Activated T-helper 1 cell treated with anti-CD3 and anti-CD28 coated beads, Interleukin-12 subunit alpha, Interleukin-12 subunit beta, Interleukin-2, Interleukin-4 antibody, amounts not matched to agents 30 ng/mL and 10 ng/mL and 1 ng/mL, durations not matched to agents 14 hours and 24 hours and 36 hours (primary cell): ENCODE measurements around the gene HNRNPM. TPM values are rescaled to one million over a fixed set of nuclear protein-coding genes. Genes with fewer than 3 reads are reported as not detected.
A peak's percentile ranks its signal among the peaks of the same experiment; 100 is the strongest.

Experiments
- DNase-seq: peaks from one replicate; pipeline ENCODE4 v3.0.0; 2021; ENCODE audit warnings: low spot score
- H3K27ac Mint-ChIP-seq: one replicate; pipeline ENCODE4 v1.8.0; 2021; ENCODE audit warnings: mild to moderate bottlenecking, mixed read lengths
- H3K27me3 Mint-ChIP-seq: one replicate; pipeline ENCODE4 v1.8.0; 2022; ENCODE audit warnings: mild to moderate bottlenecking, moderate library complexity, mixed read lengths; ENCODE audit not compliant: insufficient read depth
- H3K36me3 Mint-ChIP-seq: one replicate; pipeline ENCODE4 v1.8.0; 2021; ENCODE audit warnings: low read depth, mixed read lengths
- H3K4me1 Mint-ChIP-seq: one replicate; pipeline ENCODE4 v1.8.0; 2021; ENCODE audit warnings: low read depth, mixed read lengths
- H3K4me3 Mint-ChIP-seq: one replicate; pipeline ENCODE4 v1.8.0; 2021; ENCODE audit warnings: mild to moderate bottlenecking, moderate library complexity, mixed read lengths
- H3K9me3 Mint-ChIP-seq: one replicate; pipeline ENCODE4 v1.8.0; 2021; ENCODE audit warnings: mixed read lengths
- intact Hi-C: fragments of 100-400 bp; cut with micrococcal nuclease; formaldehyde crosslinking; loops from one replicate; pipeline ENCODE4 v1.15.1; 2024
- total RNA-seq: library from RNA; stranded (reverse); gene quantifications from 2 replicates; pipeline ENCODE4 v1.2.3, GENCODE V29; 2022

HNRNPM gene
- total RNA-seq, 1 donor from 2014 or later, result 323 TPM

- DNase-seq, result no peak
- Mint-ChIP-seq H3K4me1 (peaks cover 15% of the 10 kb centered on the region), H3K4me3 (no peak overlapping the region), H3K36me3 (peaks cover 2% of the 10 kb centered on the region), H3K27ac (no peak overlapping the region), H3K27me3 (no peaks in the 10 kb centered on the region), H3K9me3 (no peaks in the 10 kb centered on the region)
- intact Hi-C loops, result no loop called here
Observed at GRCh38 chr19:8501981-8502380, 57.2 kb downstream of the HNRNPM start.

- Mint-ChIP-seq H3K27me3 (no peaks in the 10 kb centered on the region), H3K27ac (no peak overlapping the region), H3K4me1 (peaks cover 15% of the 10 kb centered on the region), H3K4me3 (no peak overlapping the region), H3K9me3 (no peaks in the 10 kb centered on the region), H3K36me3 (peaks cover 6% of the 10 kb centered on the region)
- intact Hi-C loops, result no loop called here
- no peak for DNase-seq
Observed at GRCh38 chr19:8503510-8503909, 58.7 kb downstream of the HNRNPM start.

- H3K36me3 Mint-ChIP-seq, result peaks cover 6% of the 10 kb centered on the region
- no peak for DNase-seq
- H3K27ac Mint-ChIP-seq, result peak overlapping the region; percentile 34
- H3K9me3 Mint-ChIP-seq, result no peaks in the 10 kb centered on the region
- intact Hi-C loops, result no loop called here
- H3K4me1 Mint-ChIP-seq, result peaks cover 15% of the 10 kb centered on the region
- H3K4me3 Mint-ChIP-seq, result peak overlapping the region; percentile 49
- no peaks in the 10 kb centered on the region for H3K27me3 Mint-ChIP-seq
Observed at GRCh38 chr19:8504171-8504570, 59.4 kb downstream of the HNRNPM start.

GRCh38 chr19:8504919-8505318 is 60.1 kb downstream of the HNRNPM start:
- H3K9me3 Mint-ChIP-seq, result no peaks in the 10 kb centered on the region
- H3K4me3 Mint-ChIP-seq, result peak overlapping the region; percentile 68
- intact Hi-C loops, result loop anchor here (1.0 kb wide), 1 partner anchor 8 kb away; no protein-coding TSS in a partner anchor
- H3K27ac Mint-ChIP-seq, result no peak overlapping the region
- peaks cover 6% of the 10 kb centered on the region for H3K36me3 Mint-ChIP-seq
- peaks cover 15% of the 10 kb centered on the region for H3K4me1 Mint-ChIP-seq
- no peak for DNase-seq
- no peaks in the 10 kb centered on the region for H3K27me3 Mint-ChIP-seq

GRCh38 chr19:8505680-8506401 is 61.1 kb downstream of the HNRNPM start:
- H3K4me3 Mint-ChIP-seq, result peak overlapping the region; percentile 90
- intact Hi-C loops, result loop anchor here (1.0 kb wide), 3 partner anchors 7 to 152 kb away; partner anchors contain the start of gene MARCHF2
- peak; percentile 46 for DNase-seq
- no peaks in the 10 kb centered on the region for H3K27me3 Mint-ChIP-seq
- H3K36me3 Mint-ChIP-seq, result peaks cover 6% of the 10 kb centered on the region
- peak overlapping the region; percentile 31 for H3K27ac Mint-ChIP-seq
- H3K4me1 Mint-ChIP-seq, result peaks cover 9% of the 10 kb centered on the region
- no peaks in the 10 kb centered on the region for H3K9me3 Mint-ChIP-seq

GRCh38 chr19:8506402-8506957 is 61.7 kb downstream of the HNRNPM start:
- no peaks in the 10 kb centered on the region for H3K9me3 Mint-ChIP-seq
- H3K27me3 Mint-ChIP-seq, result no peaks in the 10 kb centered on the region
- intact Hi-C loops, result loop anchor here (1.0 kb wide), 2 partner anchors 93 to 152 kb away; partner anchors contain the start of gene MARCHF2
- no peak overlapping the region for H3K27ac Mint-ChIP-seq
- peaks cover 6% of the 10 kb centered on the region for H3K36me3 Mint-ChIP-seq
- DNase-seq, result no peak
- H3K4me3 Mint-ChIP-seq, result peak overlapping the region; percentile 56
- H3K4me1 Mint-ChIP-seq, result peaks cover 9% of the 10 kb centered on the region

- Mint-ChIP-seq H3K27ac (no peak overlapping the region), H3K9me3 (no peaks in the 10 kb centered on the region)
Observed at GRCh38 chr19:8510589-8511115, 65.9 kb downstream of the HNRNPM start.

GRCh38 chr19:8511573-8512101 is 66.9 kb downstream of the HNRNPM start:
- Mint-ChIP-seq H3K4me3 (no peak overlapping the region), H3K9me3 (no peaks in the 10 kb centered on the region), H3K27me3 (no peaks in the 10 kb centered on the region), H3K27ac (no peak overlapping the region), H3K36me3 (peaks cover 13% of the 10 kb centered on the region), H3K4me1 (peaks cover 33% of the 10 kb centered on the region)
- no peak for DNase-seq
- intact Hi-C loops, result loop anchor here (10.0 kb wide), 1 partner anchor 567 kb away; the partner anchor contains the start of gene TIMM44

More at GRCh38 chr19:8510589-8511115, 65.9 kb downstream of the HNRNPM start:
- Mint-ChIP-seq H3K36me3 (peaks cover 15% of the 10 kb centered on the region), H3K4me3 (no peak overlapping the region), H3K27me3 (no peaks in the 10 kb centered on the region), H3K4me1 (peaks cover 31% of the 10 kb centered on the region)
- intact Hi-C loops, result loop anchor here (10.0 kb wide), 1 partner anchor 566 kb away; the partner anchor contains the start of gene TIMM44
- DNase-seq, result no peak

GRCh38 chr19:8512115-8512967 is 67.6 kb downstream of the HNRNPM start:
- intact Hi-C loops, result loop anchor here (10.0 kb wide), 1 partner anchor 568 kb away; the partner anchor contains the start of gene TIMM44
- H3K27ac Mint-ChIP-seq, result peak overlapping the region; percentile 68
- H3K27me3 Mint-ChIP-seq, result no peaks in the 10 kb centered on the region

GRCh38 chr19:8513036-8513686 is 68.4 kb downstream of the HNRNPM start:
- no peak for DNase-seq
- peak overlapping the region; percentile 98 for H3K27ac Mint-ChIP-seq
- no peaks in the 10 kb centered on the region for H3K9me3 Mint-ChIP-seq
- H3K36me3 Mint-ChIP-seq, result peaks cover 10% of the 10 kb centered on the region
- peaks cover 45% of the 10 kb centered on the region for H3K4me1 Mint-ChIP-seq
- H3K27me3 Mint-ChIP-seq, result no peaks in the 10 kb centered on the region
- peak overlapping the region; percentile 93 for H3K4me3 Mint-ChIP-seq
- intact Hi-C loops, result loop anchor here (1.0 to 10.0 kb wide), 6 partner anchors 8 to 593 kb away; partner anchors contain the start of genes HNRNPM, MARCHF2, RAB11B and SNAPC2

More at GRCh38 chr19:8512115-8512967, 67.6 kb downstream of the HNRNPM start:
- Mint-ChIP-seq H3K4me3 (peak overlapping the region; percentile 72), H3K36me3 (peaks cover 13% of the 10 kb centered on the region), H3K9me3 (no peaks in the 10 kb centered on the region), H3K4me1 (peaks cover 37% of the 10 kb centered on the region)
- no peak for DNase-seq

GRCh38 chr19:8513687-8514504 is 69.1 kb downstream of the HNRNPM start, which contains the start of gene ZNF414:
TSS of gene ZNF414 (minus strand) at chr19:8514167. CDS start at chr19:8514046, 121 bp downstream.
- Mint-ChIP-seq H3K27me3 (no peaks in the 10 kb centered on the region), H3K4me1 (peaks cover 52% of the 10 kb centered on the region)
- intact Hi-C loops, result loop anchor here (1.0 to 10.0 kb wide), 7 partner anchors 9 to 594 kb away; partner anchors contain the start of genes HNRNPM, MARCHF2, RAB11B and SNAPC2

More at GRCh38 chr19:8513687-8514504, 69.1 kb downstream of the HNRNPM start, which contains the start of gene ZNF414:
- peak within 1 kb of the TSS; percentile 98 for H3K27ac Mint-ChIP-seq
- peak within 1 kb of the TSS; percentile 93 for H3K4me3 Mint-ChIP-seq
- H3K36me3 Mint-ChIP-seq, result peaks cover 10% of the 10 kb centered on the region
- H3K9me3 Mint-ChIP-seq, result no peaks in the 10 kb centered on the region
- peak; percentile 92 for DNase-seq
